ENCODE data around the gene OGFOD3.

OGFOD3 gene

GRCh38 chr17:82392941-82393340 lies 25.4 kb downstream of the OGFOD3 start:
- H3K4me2 ChIP-seq (ENCODE audit: low read depth, low read length, poor library complexity, severe bottlenecking) = no peak overlapping the region
- H3F3A ChIP-seq (ENCODE audit: insufficient read depth) = no peaks in the 10 kb centered on the region
- no peak overlapping the region for H3K4me3 ChIP-seq (ENCODE audit: insufficient read depth, low read length, poor library complexity, severe bottlenecking)
- H3K27ac ChIP-seq (ENCODE audit: low read depth, low read length) = no peak overlapping the region
- no peaks in the 10 kb centered on the region for H3K36me3 ChIP-seq (ENCODE audit: low read length)
- H3K27me3 ChIP-seq (ENCODE audit: low read length) = no peaks in the 10 kb centered on the region
- no peaks in the 10 kb centered on the region for H3K9me2 ChIP-seq (replicated peaks; ENCODE audit: insufficient read depth, low read length)
- no peak overlapping the region for H3K9ac ChIP-seq (ENCODE audit: low read length)
- H2AFZ ChIP-seq (ENCODE audit: low read depth, low read length, severe bottlenecking) = no peak overlapping the region
- no peaks in the 10 kb centered on the region for H3K9me3 ChIP-seq (ENCODE audit: insufficient read depth, low read length)
- TF ChIP-seq CTCF (IDR thresholded peaks at IDR 0.05; ENCODE audit: insufficient read depth, low read length, poor library complexity, severe bottlenecking) = no peak
- TF ChIP-seq EZH2phosphoT487 (conservative IDR thresholded peaks at IDR 0.05; ENCODE audit: low read length) = no peak
- no peaks in the 10 kb centered on the region for H3K79me2 ChIP-seq (ENCODE audit: insufficient read depth, low read length)
- no peaks in the 10 kb centered on the region for H4K20me1 ChIP-seq (ENCODE audit: low read depth, low read length)

GRCh38 chr17:82392209-82392920 lies 26.0 kb downstream of the OGFOD3 start:
- no peaks in the 10 kb centered on the region for H3K36me3 ChIP-seq (ENCODE audit: low read length)
- no peak overlapping the region for H2AFZ ChIP-seq (ENCODE audit: low read depth, low read length, severe bottlenecking)
- H3K27me3 ChIP-seq (ENCODE audit: low read length) = no peaks in the 10 kb centered on the region
- H3K9me3 ChIP-seq (ENCODE audit: insufficient read depth, low read length) = no peaks in the 10 kb centered on the region
- H3K4me3 ChIP-seq (ENCODE audit: insufficient read depth, low read length, poor library complexity, severe bottlenecking) = no peak overlapping the region
- no peaks in the 10 kb centered on the region for H4K20me1 ChIP-seq (ENCODE audit: low read depth, low read length)
- no peaks in the 10 kb centered on the region for H3F3A ChIP-seq (ENCODE audit: insufficient read depth)
- H3K9ac ChIP-seq (ENCODE audit: low read length) = no peak overlapping the region
- no peak overlapping the region for H3K27ac ChIP-seq (ENCODE audit: low read depth, low read length)
- no peak overlapping the region for H3K4me2 ChIP-seq (ENCODE audit: low read depth, low read length, poor library complexity, severe bottlenecking)
- H3K9me2 ChIP-seq (replicated peaks; ENCODE audit: insufficient read depth, low read length) = no peaks in the 10 kb centered on the region
- no peak for TF ChIP-seq EZH2phosphoT487 (conservative IDR thresholded peaks at IDR 0.05; ENCODE audit: low read length)
- TF ChIP-seq CTCF (IDR thresholded peaks at IDR 0.05; ENCODE audit: insufficient read depth, low read length, poor library complexity, severe bottlenecking) = no peak
- H3K79me2 ChIP-seq (ENCODE audit: insufficient read depth, low read length) = no peaks in the 10 kb centered on the region

- no peaks in the 10 kb centered on the region for H3F3A ChIP-seq (ENCODE audit: insufficient read depth)
These were observed 26.8 kb downstream of the OGFOD3 start for GRCh38 chr17:82391496-82392066.

More at GRCh38 chr17:82391496-82392066, 26.8 kb downstream of the OGFOD3 start:
- no peaks in the 10 kb centered on the region for H3K79me2 ChIP-seq (ENCODE audit: insufficient read depth, low read length)
- H3K27ac ChIP-seq (ENCODE audit: low read depth, low read length) = no peak overlapping the region
- no peak overlapping the region for H3K4me2 ChIP-seq (ENCODE audit: low read depth, low read length, poor library complexity, severe bottlenecking)
- no peaks in the 10 kb centered on the region for H3K9me2 ChIP-seq (replicated peaks; ENCODE audit: insufficient read depth, low read length)
- H3K9me3 ChIP-seq (ENCODE audit: insufficient read depth, low read length) = no peaks in the 10 kb centered on the region
- no peak overlapping the region for H3K9ac ChIP-seq (ENCODE audit: low read length)
- no peak overlapping the region for H2AFZ ChIP-seq (ENCODE audit: low read depth, low read length, severe bottlenecking)
- TF ChIP-seq EZH2phosphoT487 (conservative IDR thresholded peaks at IDR 0.05; ENCODE audit: low read length) (no peak), CTCF (IDR thresholded peaks at IDR 0.05; ENCODE audit: insufficient read depth, low read length, poor library complexity, severe bottlenecking) (no peak)
- no peaks in the 10 kb centered on the region for H3K36me3 ChIP-seq (ENCODE audit: low read length)
- H3K4me3 ChIP-seq (ENCODE audit: insufficient read depth, low read length, poor library complexity, severe bottlenecking) = no peak overlapping the region
- no peaks in the 10 kb centered on the region for H4K20me1 ChIP-seq (ENCODE audit: low read depth, low read length)
- H3K27me3 ChIP-seq (ENCODE audit: low read length) = no peaks in the 10 kb centered on the region

All from SU-DHL-6 (cell line).